HepG2 (cell line): ENCODE results near the gene TP53TG5. TPM values are rescaled to one million over a fixed set of nuclear protein-coding genes. Genes with fewer than 3 reads are reported as not detected.

Source experiments
- ATAC-seq: fragments of 200-7000 bp; cut with Tn5 transposase; 3 replicates; pipeline ENCODE4 v1.9.1; 2020; ENCODE audit warnings: mild to moderate bottlenecking, moderate library complexity
- BruUV-seq: library from RNA; stranded (reverse); fragments of 400-500 nt; replicated peaks from 2 replicates; lab custom pipeline; 2021; lab: Mats Ljungman, UMichigan
- CTCF ChIA-PET: fragments of 300-600 bp; formaldehyde crosslinking; extraction: SDS; loops from one replicate; lab custom pipeline; 2021; ENCODE audit warnings: low total read pairs, inconsistent platforms, low intra/inter-chr PET ratio; lab: Yijun Ruan, JAX
- POLR2A ChIA-PET: fragments of 350-600 bp; sonication (Branson Sonifier 250); formaldehyde crosslinking; loops from one replicate; lab custom pipeline; 2020; ENCODE audit warnings: antibody characterized with exemption, inconsistent platforms; lab: Yijun Ruan, JAX
- DNase-seq: peaks from one replicate; pipeline ENCODE4 v3.0.0-alpha.2; 2015; ENCODE audit warnings: low spot score
- FAIRE-seq: peaks from 3 replicates; lab custom pipeline; 2011; peaks lifted over from hg19 to GRCh38; lab: Jason Lieb, UNC
- H2AFZ ChIP-seq: one replicate; pipeline ENCODE4 v1.6.1; 2011; ENCODE audit warnings: low read length, inconsistent platforms
- H3K27ac ChIP-seq: fragments of 300-600 bp; 3 replicates; pipeline ENCODE4 v1.8.0; 2011; ENCODE audit warnings: mixed run types, mild to moderate bottlenecking, mixed read lengths, low read length, inconsistent platforms; ENCODE audit not compliant: insufficient read depth; ENCODE audit errors: extremely low read length
- H3K27me3 ChIP-seq, 2 experiments: fragments of 200-600 bp in 1 of 2; 2 replicates in 1 of 2; 3 replicates in 1 of 2; pipeline versions ENCODE4 v1.6.0 to v1.8.0; 2011; ENCODE audit warnings: low read length in 2 of 2, mild to moderate bottlenecking in 2 of 2, moderate library complexity in 2 of 2, inconsistent platforms in 1 of 2; ENCODE audit not compliant: insufficient read depth in 2 of 2, control insufficient read depth in 1 of 2
- H3K36me3 ChIP-seq, 2 experiments: fragments of 200-600 bp in 1 of 2; replicated peaks in 1 of 2; 2 replicates in 1 of 2; 3 replicates in 1 of 2; pipeline versions ENCODE4 v1.5.1 to v1.8.0; 2011; ENCODE audit warnings: low read length in 2 of 2, inconsistent platforms in 1 of 2; ENCODE audit not compliant: insufficient read depth in 2 of 2, control insufficient read depth in 1 of 2
- H3K4me1 ChIP-seq: 2 replicates; pipeline ENCODE4 v1.5.1; 2012; ENCODE audit warnings: low read length, inconsistent platforms; ENCODE audit not compliant: insufficient read depth
- H3K4me2 ChIP-seq: 2 replicates; pipeline ENCODE4 v1.6.0; 2011; ENCODE audit warnings: low read depth, low read length, inconsistent platforms
- H3K4me3 ChIP-seq, 3 experiments: fragments of 200-600 bp in 1 of 3; sonication (generic), shearing (Covaris generic) in 1 of 3; replicated peaks in 1 of 3; 2 replicates each; pipeline ENCODE4 v1.5.1; 2011 to 2016; ENCODE audit warnings: low read length in 3 of 3, inconsistent platforms in 2 of 3, low read depth in 2 of 3, mild to moderate bottlenecking in 2 of 3, control low read depth in 1 of 3, mixed read lengths in 1 of 3; ENCODE audit not compliant: insufficient read depth in 1 of 3
- H3K79me2 ChIP-seq: one replicate; pipeline ENCODE4 v1.6.1; 2011; ENCODE audit warnings: low read length, inconsistent platforms; ENCODE audit not compliant: insufficient read depth
- H3K9ac ChIP-seq: 2 replicates; pipeline ENCODE4 v1.6.0; 2011; ENCODE audit warnings: mild to moderate bottlenecking, low read depth, low read length, inconsistent platforms; ENCODE audit not compliant: insufficient read depth
- H3K9me3 ChIP-seq: 2 replicates; pipeline ENCODE4 v1.5.1; 2012; ENCODE audit warnings: mild to moderate bottlenecking, low read length
- H4K20me1 ChIP-seq: 2 replicates; pipeline ENCODE4 v1.6.0; 2011; ENCODE audit warnings: inconsistent platforms, mild to moderate bottlenecking, low read length, moderate library complexity; ENCODE audit not compliant: insufficient read depth
- CEBPZ ChIP-seq: IDR thresholded peaks from 2 replicates; pipeline ENCODE4 v1.6.1; 2012; ENCODE audit warnings: low read length, improper control_type of control experiment
- MTF1 ChIP-seq: sonication (generic); formaldehyde crosslinking; IDR thresholded peaks from 2 replicates; pipeline ENCODE4 v1.5.0; 2020; ENCODE audit warnings: missing genetic modification reagents
- NRL ChIP-seq: sonication (generic); formaldehyde crosslinking; IDR thresholded peaks from 2 replicates; pipeline ENCODE4 v1.5.0; 2020; ENCODE audit warnings: missing genetic modification reagents, mild to moderate bottlenecking, moderate library complexity, borderline replicate concordance
- SKIL ChIP-seq: sonication (generic); formaldehyde crosslinking; IDR thresholded peaks from 2 replicates; pipeline ENCODE4 v1.8.0; 2022; ENCODE audit warnings: missing genetic modification reagents, mild to moderate bottlenecking, moderate library complexity, borderline replicate concordance
- TOPORS ChIP-seq: sonication (generic); formaldehyde crosslinking; IDR thresholded peaks from 2 replicates; pipeline ENCODE4 v1.8.0; 2023; ENCODE audit warnings: mild to moderate bottlenecking, missing genetic modification reagents
- ZKSCAN1 ChIP-seq: fragments of 150-350 bp; IDR thresholded peaks from 2 replicates; pipeline ENCODE4 v1.6.1; 2014; ENCODE audit warnings: low read length
- ZNF207 ChIP-seq: fragments of 450-650 bp; IDR thresholded peaks from 2 replicates; pipeline ENCODE4 v1.6.1; 2016; ENCODE audit warnings: antibody characterized with exemption, borderline replicate concordance
- ZNF280B ChIP-seq: sonication (generic); formaldehyde crosslinking; IDR thresholded peaks from 2 replicates; pipeline ENCODE4 v1.5.0; 2020; ENCODE audit warnings: missing genetic modification reagents, mild to moderate bottlenecking, borderline replicate concordance
- WGBS: methylation state at CpG from one replicate; pipeline ENCODE4 v1.1.6; 2017; ENCODE audit warnings: low lambda C conversion rate; 5-methylcytosine and 5-hydroxymethylcytosine counted together
- in situ Hi-C: cut with HindIII; loops from 2 replicates; pipeline ENCODE4 v1.10.0; 2017; ENCODE audit warnings: low pct_unique_long_range_greater_than_20kb; ENCODE audit not compliant: extremely low pct_ligation_motif_present
- intact Hi-C: fragments of 100-400 bp; cut with micrococcal nuclease; formaldehyde crosslinking; loops from one replicate; pipeline ENCODE4 v1.10.0; 2022; ENCODE audit not compliant: unreplicated experiment
- polyA plus RNA-seq, 8 experiments: library from polyadenylated mRNA; depleted of rRNA in 3 of 8; stranded (reverse) in 7 of 8; unstranded in 1 of 8; fragments of >200 nt; fragmentation: Illumina TruSeq in 4 of 8; extraction: Trizol in 4 of 8; gene quantifications; 2 replicates each; pipeline versions ENCODE4 v1.2.1 to v1.2.3, GENCODE V29; 2011 to 2016; ENCODE audit warnings: low read depth in 4 of 8, missing spikeins in 1 of 8, mixed read lengths in 1 of 8; ENCODE audit not compliant: insufficient read depth in 1 of 8
- total RNA-seq, 5 experiments: library from RNA; depleted of rRNA; stranded (reverse); fragments of >200 nt; fragmentation: Illumina TruSeq; extraction: Trizol; gene quantifications; 2 replicates each; pipeline ENCODE4 v1.2.3, GENCODE V29; 2016; ENCODE audit warnings: low read depth in 1 of 5

TP53TG5 gene
- total and polyA plus RNA-seq, 2 of the 13 experiments (the other 11 are each of a cell fraction or from before 2014, with no cell fraction given): 0.11 TPM; not detected in 1

- 0 out of 2 replicates have a peak, but pooled peaks have one; percentile 31 for TF ChIP-seq SKIL (CRISPR knock-in tag)
- TF ChIP-seq ZNF280B (CRISPR knock-in tag): peak; percentile 99
- peak; percentile 84 for TF ChIP-seq TOPORS (CRISPR knock-in tag)
- TF ChIP-seq ZNF207: no peak
- TF ChIP-seq NRL (CRISPR knock-in tag): 0 out of 2 replicates have a peak, but pooled peaks have one; percentile 46
- peak; percentile 45; the same call in 1 of the 2 replicates for TF ChIP-seq ZKSCAN1
These were observed 22.4 kb upstream of the TP53TG5 start (continued) for GRCh38 chr20:45400346-45401031.

- H4K20me1 ChIP-seq: no peaks in the 10 kb centered on the region
- in situ Hi-C loops (no loop called here), intact Hi-C loops (no loop called here)
- no peak overlapping the region for H3K27ac ChIP-seq
- no peaks in the 10 kb centered on the region for H3K27me3 ChIP-seq
- H3K4me3 ChIP-seq: no peak overlapping the region
- ChIA-PET POLR2A (interaction anchor here (0.6 kb wide), 1 partner anchor 17 kb away, joined by 3 read pairs; the partner anchor contains the start of gene PIGT), CTCF (no interaction called here)
- no peak overlapping the region for H3K4me2 ChIP-seq
- BruUV-seq: no TSS peak
- no peak overlapping the region for H3K9ac ChIP-seq
- ATAC-seq (no peak), DNase-seq (no peak), FAIRE-seq (no peak)
- H3K36me3 ChIP-seq: no peaks in the 10 kb centered on the region
- H2AFZ ChIP-seq: no peak overlapping the region
- H3K79me2 ChIP-seq: no peaks in the 10 kb centered on the region
- 95% methylated on average over 1 of the region's 1 CpG for WGBS
- TF ChIP-seq CEBPZ: no peak
- no peak for TF ChIP-seq MTF1 (CRISPR knock-in tag)
- no peaks in the 10 kb centered on the region for H3K4me1 ChIP-seq
- H3K9me3 ChIP-seq: peaks cover 24% of the 10 kb centered on the region
These were observed 20.9 kb upstream of the TP53TG5 start for GRCh38 chr20:45399018-45399417.
